Left cardiac atrium (tissue), 4 donors: ENCODE results near the gene CALCOCO2. TPM values are rescaled to one million over a fixed set of nuclear protein-coding genes. Genes with fewer than 3 reads are reported as not detected.
A peak's percentile ranks its signal among the peaks of the same experiment; 100 is the strongest.
"Not testable (repeated sequence)": the region's sequence is repeated elsewhere in the genome, so short reads cannot be mapped to it uniquely, and the experiment has no call there.

Source experiments
- ATAC-seq, 2 donors: fragments of 200-7000 bp; cut with Tn5 transposase; one replicate each; pipeline ENCODE4 v1.9.1; 2020; ENCODE audit warnings: mild to moderate bottlenecking in 2 of 2, moderate library complexity in 2 of 2
- DNase-seq: peaks from one replicate; pipeline ENCODE4 v3.0.0-alpha.2; 2020
- intact Hi-C, 2 donors: fragments of 100-400 bp; cut with DNase I; formaldehyde crosslinking; loops; one replicate each; pipeline versions ENCODE4 v1.14.1 to v1.15.1; 2022 to 2023
- long read RNA-seq: library from polyadenylated mRNA; unstranded; transcript quantifications from one replicate; pipeline ENCODE4 v2.0.0, GENCODE V29; 2021
- total RNA-seq, 2 donors: library from RNA; stranded (reverse); fragmentation: NEBNext Ultra II Directional; extraction: Animal tissue kit (Norgen Biotek cat#: 25700); gene quantifications; one replicate each; pipeline ENCODE4 v1.2.1, GENCODE V29; 2021
- donor health status: DM: no; HTN: yes; CAD: no.
- donor health status: DM: no; HTN: yes; CAD: no; lungs with severe emphysema.
- donor health status: DM: yes; HTN: yes; CAD: no.
- donor health status: Dilated cardiomyopathy.

Gene CALCOCO2, protein sequence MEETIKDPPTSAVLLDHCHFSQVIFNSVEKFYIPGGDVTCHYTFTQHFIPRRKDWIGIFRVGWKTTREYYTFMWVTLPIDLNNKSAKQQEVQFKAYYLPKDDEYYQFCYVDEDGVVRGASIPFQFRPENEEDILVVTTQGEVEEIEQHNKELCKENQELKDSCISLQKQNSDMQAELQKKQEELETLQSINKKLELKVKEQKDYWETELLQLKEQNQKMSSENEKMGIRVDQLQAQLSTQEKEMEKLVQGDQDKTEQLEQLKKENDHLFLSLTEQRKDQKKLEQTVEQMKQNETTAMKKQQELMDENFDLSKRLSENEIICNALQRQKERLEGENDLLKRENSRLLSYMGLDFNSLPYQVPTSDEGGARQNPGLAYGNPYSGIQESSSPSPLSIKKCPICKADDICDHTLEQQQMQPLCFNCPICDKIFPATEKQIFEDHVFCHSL
- total RNA-seq = 100 to 1,000 TPM; 180 to 241 TPM
- long read RNA-seq, transcript CALCOCO2-201 (13 exons, 3,682 nt) = major isoform, 242 of 278 reads
- long read RNA-seq, partial matches to known transcripts = 13 of 278 reads
- long read RNA-seq, other reads (novel, unspliced or antisense) = 20 of 278 reads

DNA sequence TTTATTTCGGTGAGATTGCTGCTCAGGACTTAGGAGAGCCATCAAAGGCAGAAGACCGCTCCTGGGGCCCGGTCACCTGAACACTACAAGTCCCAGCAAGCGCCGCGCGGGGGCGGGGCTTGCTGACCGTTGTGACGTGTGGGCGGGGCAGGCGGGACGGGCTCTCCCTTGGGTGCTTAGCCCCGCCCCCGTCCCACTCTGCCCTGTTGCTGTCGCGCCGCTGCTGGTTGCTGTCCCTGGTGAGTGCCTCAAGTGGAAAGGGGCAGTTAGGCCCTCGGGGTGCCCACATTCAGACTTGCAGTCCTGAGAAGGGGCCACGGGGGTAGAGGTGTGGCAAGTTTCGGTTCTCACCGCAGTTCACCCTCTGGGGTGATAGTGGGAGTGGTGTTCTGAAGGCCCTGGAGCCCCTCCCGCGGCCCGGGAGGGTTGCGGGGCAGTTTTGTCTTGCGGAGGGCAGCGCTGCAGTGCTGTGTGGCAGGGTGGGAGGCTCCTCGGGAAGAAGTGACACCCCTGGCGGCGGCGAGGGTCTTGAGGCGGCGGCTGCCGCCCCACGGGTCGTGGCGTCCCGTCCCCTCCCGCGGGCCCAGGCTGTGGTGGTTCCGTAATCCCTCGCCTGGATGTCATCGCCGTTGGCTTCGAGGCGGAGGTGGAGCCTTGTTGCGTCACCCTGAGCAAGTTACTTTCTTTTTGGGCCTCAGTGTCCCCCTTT lies at the start of gene CALCOCO2:
TSS of gene CALCOCO2 (plus strand) at position 196 of the 709 bp plus-strand sequence. CDS start 10,673 bp downstream, outside the sequence.
- ATAC-seq (peak; percentile 98), DNase-seq (peak; percentile 95)
- intact Hi-C loops = no loop called here

DNA sequence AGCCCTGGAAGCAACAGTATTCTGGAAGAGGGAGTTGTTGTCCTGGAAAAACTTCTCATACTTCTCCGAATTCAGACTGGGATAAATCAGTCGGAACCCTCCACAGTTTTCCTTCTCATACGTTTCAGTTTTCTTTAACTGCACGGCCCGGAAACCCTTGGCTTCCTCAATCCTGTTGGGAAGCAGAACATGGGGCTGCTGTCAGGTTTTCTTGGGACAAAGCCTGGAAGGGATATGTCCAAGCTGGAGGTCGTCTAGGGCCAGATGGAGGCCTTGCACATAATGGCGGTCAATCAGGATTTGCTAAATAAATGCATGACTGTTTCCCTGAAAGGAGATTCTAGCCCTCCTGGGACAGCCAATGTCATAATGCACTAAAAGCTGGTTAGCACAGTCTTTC lies 43.0 kb upstream of the CALCOCO2 start:
- DNase-seq (no peak), ATAC-seq (peak; percentile 16 to 53)
- intact Hi-C loops = no loop called here

DNA sequence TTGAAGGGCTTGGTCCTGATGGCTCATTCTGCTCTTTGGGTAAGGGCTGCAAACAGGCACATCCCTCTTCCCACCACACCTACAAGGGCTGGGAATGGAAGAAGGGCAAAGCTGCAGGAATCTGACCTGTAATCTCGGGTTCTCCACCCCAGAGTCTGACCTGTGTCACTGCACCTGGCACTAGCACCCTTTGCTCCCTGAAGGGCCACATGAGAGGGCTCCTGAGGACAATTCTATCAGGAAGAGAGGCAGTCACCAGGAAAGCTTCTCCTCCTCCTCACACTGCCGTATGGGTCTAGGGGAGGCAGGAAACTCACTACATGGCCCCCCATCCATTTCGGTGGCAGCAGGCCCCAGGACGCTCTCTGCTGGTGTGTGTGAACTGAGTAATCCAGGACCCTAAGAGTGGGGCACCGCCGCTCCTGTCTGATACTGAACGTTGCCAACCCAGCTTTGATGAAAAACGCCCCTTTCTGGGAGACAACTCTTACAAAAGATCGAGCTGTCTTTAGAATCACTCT lies 40.2 kb upstream of the CALCOCO2 start:
- intact Hi-C loops = loop anchor here (1.0 to 5.0 kb wide), 4 partner anchors 66 to 113 kb away; no protein-coding TSS in a partner anchor
- no peak for DNase-seq
- ATAC-seq = peak in 1 of 2 donors; percentile 22

DNA sequence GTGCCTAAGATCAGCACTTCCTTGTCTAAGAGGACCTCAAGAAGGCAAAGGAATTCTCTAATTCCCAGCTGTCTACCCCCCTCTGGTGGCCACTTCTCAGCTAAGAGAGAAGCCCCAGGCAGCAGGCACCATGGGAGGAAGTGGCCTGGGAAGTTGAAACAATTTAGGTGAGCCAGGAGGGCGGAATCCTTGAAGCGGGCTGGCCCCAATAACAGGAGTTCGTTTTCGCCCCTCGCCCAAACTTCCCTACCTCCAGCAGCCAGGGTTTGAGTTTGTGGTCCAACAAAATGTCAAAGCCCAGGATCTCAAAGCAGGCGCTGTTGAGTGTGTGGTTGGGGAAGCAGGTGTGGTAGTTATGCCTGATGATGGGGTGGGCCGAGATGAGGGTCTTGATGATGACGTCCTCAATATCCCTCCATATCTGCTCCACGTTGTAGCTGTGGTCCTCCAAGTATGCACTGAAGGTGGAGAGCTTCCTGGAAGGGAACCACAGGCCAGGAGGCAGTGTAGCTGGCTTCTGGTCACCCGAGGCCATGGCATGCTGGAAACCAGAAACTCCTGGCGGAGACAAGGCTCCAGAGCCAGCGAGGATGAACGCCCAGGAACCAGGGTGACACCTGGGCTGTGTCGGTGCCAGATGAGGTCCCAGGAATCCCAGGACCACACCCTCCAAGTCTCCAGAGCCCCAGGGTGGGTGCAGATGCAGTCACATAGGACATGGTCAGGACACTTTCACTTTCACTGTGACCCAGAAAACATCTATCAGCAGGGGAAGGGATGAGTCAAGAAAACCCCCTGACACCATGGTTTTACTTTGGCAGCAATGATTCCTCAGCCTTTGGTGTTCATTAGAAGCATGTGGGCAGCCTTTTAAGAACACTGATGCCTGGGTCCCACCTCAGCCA lies 39.5 kb upstream of the CALCOCO2 start:
- peak; percentile 88 to 93 for ATAC-seq
- intact Hi-C loops = loop anchor here (1.0 to 5.0 kb wide), 4 partner anchors 67 to 114 kb away; no protein-coding TSS in a partner anchor
- DNase-seq = peak; percentile 83

DNA sequence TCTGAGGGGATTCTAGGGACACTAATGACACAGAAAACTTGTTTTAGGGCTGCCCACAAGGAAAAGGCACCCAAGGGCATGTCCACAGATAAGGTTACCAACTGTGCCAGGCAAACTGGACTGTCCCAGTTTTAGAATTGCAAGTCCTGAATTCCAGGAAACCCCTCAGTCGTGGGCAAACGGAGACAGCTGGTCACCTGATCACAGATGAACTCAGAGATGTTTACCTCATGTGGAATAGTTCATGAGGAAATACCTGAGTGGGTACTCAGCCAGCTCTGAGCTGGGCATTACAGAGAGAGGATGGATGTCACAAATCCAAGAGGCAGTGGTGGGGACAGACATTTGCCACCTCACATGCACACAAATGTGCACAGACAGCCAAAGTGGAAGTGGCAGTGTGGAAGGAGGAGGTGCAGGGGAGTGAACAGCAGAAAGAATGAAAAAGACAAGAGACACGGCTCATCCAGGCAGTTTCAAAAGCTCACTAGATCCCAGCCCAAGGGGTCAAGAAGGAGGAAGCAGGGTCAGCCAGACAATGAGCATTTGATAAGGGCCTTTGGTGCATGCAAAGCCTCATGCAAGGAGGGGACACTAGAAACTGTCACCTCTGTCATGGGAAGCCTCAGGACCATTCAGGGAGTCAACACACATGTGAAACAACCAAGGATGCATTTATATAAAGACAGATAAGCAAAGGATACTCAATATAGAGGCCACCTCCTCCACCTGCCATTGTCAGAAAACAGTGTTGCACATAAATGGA lies 38.6 kb upstream of the CALCOCO2 start:
- ATAC-seq (no peak), DNase-seq (no peak)
- intact Hi-C loops = loop anchor here in 1 of 2 donors (5.0 kb wide), 1 partner anchor 115 kb away; no protein-coding TSS in a partner anchor

DNA sequence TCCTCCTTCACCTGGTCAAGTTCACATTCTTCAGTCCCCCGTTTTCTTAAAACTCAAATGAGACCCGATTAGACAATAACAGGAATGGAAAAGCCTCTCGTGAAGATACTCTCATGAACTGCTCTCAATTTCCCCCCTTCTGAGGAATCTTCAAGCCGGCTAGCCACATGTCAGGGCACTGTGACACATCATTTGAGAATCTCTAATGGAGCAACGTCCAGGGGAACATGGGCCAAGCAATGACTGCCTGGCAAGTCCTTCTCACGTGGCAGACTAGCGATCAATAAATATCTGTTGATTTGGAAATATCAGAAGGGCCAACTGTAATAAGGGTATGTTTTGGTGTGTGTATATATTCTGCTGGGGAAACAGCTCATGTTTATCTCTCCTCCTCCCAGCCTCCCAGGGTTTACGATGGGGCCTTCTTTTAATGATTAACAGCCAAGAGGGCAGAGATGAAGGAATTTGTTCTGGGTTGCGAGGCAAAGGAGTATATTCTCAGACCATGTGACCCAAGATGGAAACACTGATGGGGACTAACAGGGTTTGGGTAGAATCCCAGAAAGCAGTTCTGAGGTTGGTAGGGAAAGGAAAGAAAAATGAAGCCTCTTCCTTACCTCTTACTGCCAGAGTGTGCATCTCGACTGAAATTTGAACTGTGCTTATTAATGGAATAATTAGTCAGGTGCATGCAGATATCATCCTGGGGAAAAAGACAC lies 35.2 kb upstream of the CALCOCO2 start:
- DNase-seq (no peak), ATAC-seq (no peak)
- intact Hi-C loops = no loop called here

DNA sequence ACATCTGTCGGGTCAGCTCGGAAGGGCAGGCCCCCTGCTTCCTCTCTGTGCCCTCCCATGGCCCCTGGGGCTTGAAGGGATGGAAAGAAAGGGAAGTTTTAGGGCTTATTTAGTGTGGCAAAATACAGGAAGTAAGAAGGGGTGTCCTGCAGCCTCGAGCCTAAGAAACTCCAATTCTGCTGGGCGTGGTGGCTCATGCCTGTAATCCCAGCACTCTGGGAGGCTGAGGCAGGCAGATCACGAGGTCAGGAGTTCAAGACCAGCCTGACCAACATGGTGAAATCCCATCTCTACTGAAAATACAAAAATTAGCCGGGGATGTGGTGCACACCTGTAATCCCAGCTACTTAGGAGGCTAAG lies 34.7 kb upstream of the CALCOCO2 start:
- ATAC-seq, intact Hi-C loops, DNase-seq: not testable (repeated sequence)

DNA sequence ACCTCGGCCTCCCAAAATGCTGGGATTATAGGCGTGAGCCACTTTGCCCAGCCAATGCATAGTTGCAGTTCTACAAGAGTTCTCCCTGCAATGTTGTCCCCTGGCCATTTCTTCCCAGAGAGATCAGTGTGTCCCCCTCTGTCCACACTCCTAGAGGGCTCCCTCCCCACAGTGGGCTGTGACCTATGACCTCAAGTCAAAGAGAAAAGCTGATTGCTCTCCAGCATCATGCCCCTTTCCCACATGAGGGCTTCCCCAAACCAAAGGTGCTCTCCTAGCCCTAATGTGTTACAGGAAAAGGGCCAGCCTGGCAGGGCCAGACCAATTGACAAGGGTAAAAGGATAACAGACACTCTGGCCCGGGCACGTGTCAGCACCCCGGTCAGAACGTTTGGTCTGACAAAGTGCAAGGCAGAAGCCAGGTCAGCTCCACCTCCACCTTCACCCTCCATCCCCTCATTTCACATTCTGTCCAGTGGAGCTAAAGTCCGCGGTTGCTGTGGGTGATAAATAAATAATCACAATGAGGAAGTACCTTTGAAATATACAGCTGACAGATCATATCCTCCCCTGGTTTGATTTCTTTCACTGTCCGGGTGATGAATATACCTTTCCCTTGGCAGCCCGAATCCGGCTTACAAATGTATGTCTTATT lies 31.6 kb upstream of the CALCOCO2 start:
- intact Hi-C loops = no loop called here
- no peak for DNase-seq
- no peak for ATAC-seq

DNA sequence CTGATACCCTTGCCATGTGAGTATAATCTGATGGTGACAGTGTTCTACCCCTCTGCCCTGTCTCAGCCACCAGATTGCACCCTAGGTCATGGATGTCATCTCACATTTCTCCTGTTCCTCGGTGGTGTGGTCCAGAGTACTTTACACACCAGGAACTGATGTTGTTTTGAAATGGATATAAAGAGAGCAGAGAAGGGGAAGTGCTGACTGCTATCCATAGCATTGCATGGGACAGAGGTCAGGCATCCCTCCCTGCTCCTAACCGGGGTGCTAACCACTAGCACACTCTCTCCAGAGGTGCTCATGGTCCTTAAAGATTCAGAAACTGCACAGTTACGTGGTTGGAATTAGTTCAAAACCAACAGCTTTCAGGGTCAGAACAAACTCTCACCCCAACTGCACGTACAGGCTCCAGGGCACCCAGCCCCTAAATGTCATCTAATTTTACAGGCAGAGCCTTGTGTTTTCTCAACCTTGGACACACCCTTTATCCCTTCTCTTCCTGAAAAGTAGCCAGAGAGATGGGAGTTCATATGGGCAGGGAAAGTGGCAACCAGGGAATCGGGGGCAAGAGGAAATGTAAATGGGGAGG lies 30.1 kb upstream of the CALCOCO2 start:
- ATAC-seq = no peak
- intact Hi-C loops = loop anchor here in 1 of 2 donors (10.0 kb wide), 1 partner anchor 234 kb away; no protein-coding TSS in a partner anchor
- DNase-seq = no peak

DNA sequence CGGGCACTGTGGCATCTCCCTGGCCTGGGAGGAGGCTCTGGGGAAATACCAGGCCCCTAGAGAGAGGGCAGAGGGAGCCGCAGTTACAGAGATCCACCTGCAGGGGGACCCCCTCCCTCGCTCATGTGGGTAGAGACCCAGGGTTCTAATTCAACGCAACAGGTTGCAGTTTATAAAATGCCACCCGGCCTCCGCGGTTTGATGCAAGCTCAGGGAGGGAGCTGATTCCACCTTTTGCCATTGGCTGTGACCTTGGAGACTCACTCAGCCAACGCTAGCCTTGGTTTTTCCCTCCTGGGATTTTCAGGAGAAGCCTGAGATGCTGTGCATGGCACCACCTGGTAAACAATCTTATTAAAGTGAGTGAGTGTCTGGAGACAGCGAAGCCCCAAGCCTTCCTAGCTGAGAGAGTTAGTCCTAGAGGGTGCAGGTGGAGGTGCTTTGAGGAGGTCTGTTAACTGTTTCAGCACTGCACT lies 25.9 kb upstream of the CALCOCO2 start:
- intact Hi-C loops = loop anchor here (2.0 to 10.0 kb wide), 2 partner anchors 74 to 230 kb away; no protein-coding TSS in a partner anchor
- ATAC-seq = peak; percentile 82 to 90
- DNase-seq = peak; percentile 56

DNA sequence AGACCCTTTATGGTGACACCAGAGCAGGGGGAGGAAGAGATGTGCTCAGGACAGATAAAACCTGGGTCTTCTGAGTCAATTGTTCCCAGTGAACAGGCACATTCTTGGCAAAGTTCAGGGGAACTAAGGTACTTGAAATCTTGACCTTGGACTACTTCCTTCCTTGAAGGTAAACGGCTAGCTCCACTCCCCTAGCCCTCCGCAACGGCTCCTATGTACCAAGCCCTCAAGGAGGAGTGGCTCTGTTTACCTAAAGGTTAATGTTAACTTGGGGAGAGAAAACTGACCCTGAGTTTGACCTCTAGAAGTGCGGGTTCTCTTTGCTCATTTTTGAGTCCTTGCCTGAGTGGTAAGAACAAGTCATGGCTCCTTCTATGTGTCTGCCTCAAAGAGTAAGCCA lies 21.7 kb upstream of the CALCOCO2 start:
- no peak for ATAC-seq
- intact Hi-C loops = loop anchor here in 1 of 2 donors (10.0 kb wide), 1 partner anchor 226 kb away; no protein-coding TSS in a partner anchor
- no peak for DNase-seq

DNA sequence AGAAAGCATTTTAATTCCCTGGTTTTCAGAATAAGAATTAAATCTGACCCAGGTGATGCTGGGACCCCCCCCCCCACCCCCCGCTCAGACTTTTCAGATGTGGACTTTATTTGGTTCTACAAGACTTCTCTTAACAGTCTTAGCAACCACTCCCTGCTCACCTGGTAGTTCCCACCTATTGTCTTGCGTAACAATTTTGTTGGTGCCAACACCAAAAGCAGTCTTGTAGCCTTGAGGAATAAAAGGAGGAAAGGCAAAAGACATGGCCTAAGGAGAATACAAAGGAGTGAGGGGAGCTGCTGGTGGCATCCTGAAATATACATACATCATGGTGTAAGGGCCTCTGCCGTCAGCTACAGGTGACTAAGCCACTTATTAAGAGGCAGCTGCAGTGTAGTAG lies 18.8 kb upstream of the CALCOCO2 start:
- intact Hi-C loops = no loop called here

DNA sequence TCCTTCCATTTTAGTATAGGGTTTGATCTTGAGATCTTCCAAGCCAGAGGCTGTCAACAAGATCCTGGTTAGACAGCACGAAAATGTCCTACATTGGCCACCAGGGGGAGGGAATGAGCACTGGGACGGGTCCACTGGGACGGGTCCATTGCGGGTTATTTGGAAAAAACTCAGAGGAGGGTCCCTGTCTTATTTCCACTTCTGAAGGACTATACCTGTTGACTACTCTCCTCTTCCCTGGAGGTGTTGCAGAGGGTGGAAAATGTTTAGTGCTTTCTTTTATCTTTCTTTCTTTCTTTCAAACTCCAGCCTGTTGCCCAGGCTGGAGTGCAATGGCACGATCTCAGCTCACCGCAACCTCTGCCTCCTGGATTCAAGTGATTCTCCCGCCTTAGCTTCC lies 16.3 kb upstream of the CALCOCO2 start:
- DNase-seq = peak; percentile 55
- intact Hi-C loops = loop anchor here in 1 of 2 donors (2.0 kb wide), 1 partner anchor 64 kb away; no protein-coding TSS in a partner anchor
- peak in 1 of 2 donors; percentile 13 for ATAC-seq

More for the DNA sequence above, 18.8 kb upstream of the CALCOCO2 start:
- ATAC-seq (no peak), DNase-seq (no peak)

DNA sequence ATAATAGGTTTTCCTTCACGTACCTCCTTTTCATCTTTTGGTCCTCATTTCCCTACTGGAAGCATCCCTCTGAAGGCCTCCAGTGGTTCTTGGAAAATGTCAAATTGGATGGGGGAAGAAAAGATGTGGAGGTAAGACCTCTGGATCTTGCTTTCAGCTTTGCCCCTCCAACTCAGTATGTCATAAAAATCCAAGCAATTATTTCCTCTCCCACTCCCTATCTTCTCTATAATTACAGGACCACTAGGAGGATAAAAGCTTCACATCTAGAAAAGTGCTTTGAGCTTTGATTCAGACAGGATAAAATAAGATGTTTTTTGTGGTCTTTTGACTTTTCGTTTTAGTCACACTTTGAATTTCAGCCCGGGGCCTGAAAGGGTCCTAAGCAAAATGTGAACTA lies 15.5 kb upstream of the CALCOCO2 start:
- ATAC-seq (no peak), DNase-seq (no peak)
- intact Hi-C loops = loop anchor here in 1 of 2 donors (2.0 kb wide), 1 partner anchor 63 kb away; no protein-coding TSS in a partner anchor

DNA sequence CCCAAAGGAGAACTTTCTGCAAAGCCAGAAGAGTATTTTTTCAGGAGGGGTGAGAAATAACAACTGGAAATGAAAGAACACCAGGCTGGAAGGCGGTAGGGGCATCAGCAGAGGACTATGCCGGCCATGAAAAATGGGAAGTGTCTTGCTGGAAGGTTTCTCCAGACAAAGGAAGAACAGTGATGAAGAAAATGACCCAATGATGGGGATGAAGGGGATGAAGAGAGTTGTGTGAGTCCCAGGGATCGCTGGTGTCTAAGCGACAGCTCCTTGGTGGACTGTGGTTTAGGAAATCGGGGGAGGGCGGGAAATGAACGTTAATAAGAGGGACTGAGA lies 14.4 kb upstream of the CALCOCO2 start:
- ATAC-seq (no peak), DNase-seq (no peak)
- intact Hi-C loops = no loop called here
